Right lobe of liver (tissue), 6 donors: Measurements from ENCODE around the gene MAU2. TPM values are rescaled to one million over a fixed set of nuclear protein-coding genes. Genes with fewer than 3 reads are reported as not detected.

Experiments
- ATAC-seq, 4 donors: fragments of 200-7000 bp; cut with Tn5 transposase; one replicate each; pipeline ENCODE4 v1.9.1; 2020; ENCODE audit warnings: mild to moderate bottlenecking in 4 of 4, moderate library complexity in 4 of 4
- DNase-seq, 3 donors: peaks; one replicate each; pipeline ENCODE4 v3.0.0-alpha.2; 2020
- H3K27ac ChIP-seq, 3 donors: fragments of 200-600 bp; one replicate each; pipeline ENCODE4 v1.8.0; 2022
- H3K27me3 ChIP-seq, 2 donors: fragments of 200-600 bp; one replicate each; pipeline ENCODE4 v1.8.0; 2022
- H3K36me3 ChIP-seq, 4 donors: fragments of 200-600 bp; sonication (generic) in 1 of 4; one replicate each; pipeline versions ENCODE4 v1.5.1 to v1.8.0; 2017 to 2022; ENCODE audit warnings: control low read depth in 1 of 4
- H3K4me1 ChIP-seq, 4 donors: fragments of 200-600 bp; sonication (generic) in 1 of 4; one replicate each; pipeline versions ENCODE4 v1.5.1 to v1.8.0; 2017 to 2022; ENCODE audit warnings: control low read depth in 1 of 4
- H3K4me3 ChIP-seq, 3 donors: fragments of 200-600 bp; one replicate each; pipeline ENCODE4 v1.8.0; 2022
- H3K9me3 ChIP-seq, 4 donors: fragments of 200-600 bp; sonication (generic) in 1 of 4; one replicate each; pipeline versions ENCODE4 v1.5.1 to v1.8.0; 2017 to 2022; ENCODE audit warnings: control low read depth in 1 of 4
- CTCF ChIP-seq, 4 donors: fragments of 200-600 bp in 3 of 4; fragments of 450-650 bp in 1 of 4; IDR thresholded peaks; one replicate each; pipeline versions ENCODE4 v1.5.1 to v1.8.0; 2016 to 2022; ENCODE audit warnings: antibody characterized with exemption in 4 of 4, mild to moderate bottlenecking in 2 of 4
- POLR2A ChIP-seq: fragments of 450-650 bp; IDR thresholded peaks from one replicate; pipeline ENCODE4 v1.6.1; 2017; ENCODE audit warnings: antibody characterized with exemption, mild to moderate bottlenecking
- WGBS: methylation state at CpG from one replicate; pipeline ENCODE4 v1.1.6; 2018; ENCODE audit warnings: low coverage, low lambda C conversion rate; ENCODE audit not compliant: insufficient coverage; ENCODE audit errors: missing lambda C conversion rate; 5-methylcytosine and 5-hydroxymethylcytosine counted together
- intact Hi-C, 2 donors: fragments of 100-400 bp; cut with DNase I; formaldehyde crosslinking; loops; one replicate each; pipeline versions ENCODE4 v1.11.2 to v1.14.1; 2022
- total RNA-seq, 6 experiments: library from RNA; depleted of rRNA in 2 of 6; stranded (reverse); fragments of >200 nt in 2 of 6; fragmentation: NEBNext Ultra II Directional in 3 of 6; extraction: Animal tissue kit (Norgen Biotek cat#: 25700) in 3 of 6; gene quantifications; one replicate each; pipeline versions ENCODE4 v1.1.0 to v1.2.4, GENCODE V29; 2016 to 2023
- donor health status: DM: no; HTN: yes; CAD: no.
- donor health status: DM: no; HTN: no; CAD: no.
- donor health status: DM: no; HTN: no; CAD: no.
- donor health status: DM: no; HTN: yes; CAD: no.
- donor health status: DM: no; HTN: yes; CAD: no.

MAU2 gene
- total RNA-seq, 6 experiments from 2014 or later, result 10.4 to 30.4 (median 19.3) TPM

GRCh38 chr19:19403373-19403901 is 82.8 kb downstream of the MAU2 start:
- intact Hi-C loops, result loop anchor here in 1 of 2 donors (5.0 kb wide), 1 partner anchor 84 kb away; no protein-coding TSS in a partner anchor
- Histone ChIP-seq H3K4me3 (no peak overlapping the region), H3K27me3 (no peaks in the 10 kb centered on the region), H3K4me1 (peaks cover 0 to 36% (median 13%) of the 10 kb centered on the region in 4 donors), H3K9me3 (no peaks in the 10 kb centered on the region), H3K27ac (no peak overlapping the region), H3K36me3 (no peaks in the 10 kb centered on the region)
- WGBS, result 57% methylated on average over 5 of the region's 5 CpGs
- TF ChIP-seq POLR2A (no peak), CTCF (IDR thresholded peaks at IDR 0.05) (no peak)
- ATAC-seq (no peak), DNase-seq (no peak)

GRCh38 chr19:19404879-19405860 is 84.5 kb downstream of the MAU2 start, which contains the start of gene GATAD2A:
Gene GATAD2A (plus strand): TSS chr19:19405675. CDS start chr19:19465346, 59,671 bp downstream.
- TF ChIP-seq CTCF (IDR thresholded peaks at IDR 0.05) (peak in 3 of 4 donors; percentile 32 to 51 (median 42)), POLR2A (peak; percentile 71)
- 20% methylated on average over 5 of the region's 90 CpGs for WGBS
- Histone ChIP-seq H3K27ac (peak within 1 kb of the TSS; percentile 45 to 76 (median 76)), H3K4me1 (peaks cover 0 to 36% (median 13%) of the 10 kb centered on the region in 4 donors), H3K9me3 (no peaks in the 10 kb centered on the region), H3K36me3 (no peaks in the 10 kb centered on the region), H3K4me3 (peak within 1 kb of the TSS; percentile 79 to 88 (median 80)), H3K27me3 (no peaks in the 10 kb centered on the region)
- DNase-seq (peak; percentile 96 to 98 (median 97)), ATAC-seq (peak; percentile 91 to 97 (median 95))
- intact Hi-C loops, result loop anchor here in 1 of 2 donors (5.0 kb wide), 1 partner anchor 82 kb away; no protein-coding TSS in a partner anchor

- intact Hi-C loops, result no loop called here
- Histone ChIP-seq H3K4me1 (peaks cover 0 to 36% (median 13%) of the 10 kb centered on the region in 4 donors), H3K36me3 (no peaks in the 10 kb centered on the region), H3K9me3 (no peaks in the 10 kb centered on the region), H3K27ac (peak overlapping the region; percentile 24 to 76 (median 75)), H3K4me3 (peak overlapping the region; percentile 79 to 88 (median 80)), H3K27me3 (no peaks in the 10 kb centered on the region)
- ATAC-seq (peak; percentile 17 to 46 (median 30)), DNase-seq (peak; percentile 60 to 69 (median 68))
- WGBS, result 1% methylated on average over 14 of the region's 87 CpGs
- no peak for TF ChIP-seq CTCF (IDR thresholded peaks at IDR 0.05)
- no peak for TF ChIP-seq POLR2A
Measured at GRCh38 chr19:19405971-19406877, 85.6 kb downstream of the MAU2 start.
